AG08396 (cell line): Measurements from ENCODE around the gene C1orf159.

Source experiments
- DNase-seq: peaks from one replicate; pipeline ENCODE4 v3.0.0; 2012; ENCODE audit warnings: low spot score, mixed read lengths

Gene C1orf159

DNA sequence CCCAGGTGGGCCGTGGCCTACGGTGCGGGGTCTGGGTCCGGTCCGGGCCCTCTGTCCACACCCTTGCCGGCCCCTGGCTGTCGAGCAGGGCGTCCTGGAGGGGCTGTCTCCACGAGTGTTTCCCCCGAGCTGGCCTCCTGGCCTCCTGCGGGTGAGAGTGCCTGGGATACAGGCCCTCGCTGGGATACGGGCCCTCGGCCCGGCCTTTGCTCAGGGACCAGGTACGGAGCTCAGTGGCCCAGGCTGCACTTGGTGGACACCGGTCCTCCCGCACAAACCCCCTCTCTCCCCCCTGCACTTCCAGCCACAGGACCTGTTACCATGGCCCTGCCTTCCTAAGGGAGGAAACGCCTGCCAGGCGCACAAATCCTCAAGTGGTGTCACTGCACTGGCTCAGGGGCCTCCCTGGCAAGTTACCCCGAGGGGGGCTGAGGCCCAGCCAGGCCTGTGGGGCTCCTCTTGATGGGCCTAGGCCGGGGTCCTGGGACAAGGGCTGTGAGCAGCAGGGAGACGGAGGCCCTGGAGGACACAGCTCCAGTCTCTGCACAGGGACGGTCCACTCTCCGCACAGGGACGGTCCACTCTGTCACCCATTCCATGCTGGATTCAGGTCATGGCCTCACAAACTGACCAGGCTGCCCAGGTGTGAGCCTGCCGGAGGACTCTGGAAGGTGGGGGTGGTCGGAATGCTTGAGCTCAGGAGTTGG lies 23.6 kb downstream of the C1orf159 start:
- DNase-seq = no peak

DNA sequence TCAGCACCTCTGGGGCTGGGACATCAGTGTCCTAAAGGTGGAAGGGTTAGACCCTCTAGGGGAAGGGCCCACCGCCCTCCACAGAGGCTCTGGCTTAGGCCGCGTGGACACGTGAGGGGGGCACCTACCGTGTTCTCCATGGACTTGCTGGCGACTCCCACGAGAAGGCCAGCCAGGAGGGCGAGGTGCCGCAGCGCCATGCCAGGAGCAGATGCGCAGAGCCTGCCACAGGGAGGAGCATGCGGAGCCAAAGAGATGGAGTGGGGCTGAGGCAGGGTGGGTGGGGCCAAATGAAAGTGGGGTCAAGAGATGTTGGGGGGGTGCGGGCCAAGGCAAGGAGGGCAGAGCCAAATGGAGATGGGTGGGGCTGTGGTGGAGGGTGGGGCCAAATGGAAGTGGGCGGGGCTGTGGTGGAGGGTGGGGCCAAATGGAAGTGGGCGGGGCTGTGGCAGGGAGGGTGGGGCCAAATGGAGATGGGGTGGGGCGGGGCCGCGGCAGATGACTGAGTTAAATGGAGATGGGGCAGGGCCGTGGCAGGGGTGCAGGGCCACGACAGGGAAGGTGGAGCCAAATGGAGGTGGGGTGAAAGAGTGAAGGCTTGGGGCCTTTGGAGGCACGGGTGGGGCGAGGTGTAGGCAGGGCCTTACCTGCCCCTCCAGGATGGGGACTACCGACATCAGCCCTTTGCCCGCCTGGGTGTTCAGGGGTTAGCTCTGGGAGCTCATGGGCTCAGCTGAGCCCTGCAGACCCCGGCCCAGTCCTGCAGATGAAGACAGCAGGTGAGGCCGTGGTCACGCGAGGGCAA lies 24.3 kb downstream of the C1orf159 start:
- DNase-seq = no peak

DNA sequence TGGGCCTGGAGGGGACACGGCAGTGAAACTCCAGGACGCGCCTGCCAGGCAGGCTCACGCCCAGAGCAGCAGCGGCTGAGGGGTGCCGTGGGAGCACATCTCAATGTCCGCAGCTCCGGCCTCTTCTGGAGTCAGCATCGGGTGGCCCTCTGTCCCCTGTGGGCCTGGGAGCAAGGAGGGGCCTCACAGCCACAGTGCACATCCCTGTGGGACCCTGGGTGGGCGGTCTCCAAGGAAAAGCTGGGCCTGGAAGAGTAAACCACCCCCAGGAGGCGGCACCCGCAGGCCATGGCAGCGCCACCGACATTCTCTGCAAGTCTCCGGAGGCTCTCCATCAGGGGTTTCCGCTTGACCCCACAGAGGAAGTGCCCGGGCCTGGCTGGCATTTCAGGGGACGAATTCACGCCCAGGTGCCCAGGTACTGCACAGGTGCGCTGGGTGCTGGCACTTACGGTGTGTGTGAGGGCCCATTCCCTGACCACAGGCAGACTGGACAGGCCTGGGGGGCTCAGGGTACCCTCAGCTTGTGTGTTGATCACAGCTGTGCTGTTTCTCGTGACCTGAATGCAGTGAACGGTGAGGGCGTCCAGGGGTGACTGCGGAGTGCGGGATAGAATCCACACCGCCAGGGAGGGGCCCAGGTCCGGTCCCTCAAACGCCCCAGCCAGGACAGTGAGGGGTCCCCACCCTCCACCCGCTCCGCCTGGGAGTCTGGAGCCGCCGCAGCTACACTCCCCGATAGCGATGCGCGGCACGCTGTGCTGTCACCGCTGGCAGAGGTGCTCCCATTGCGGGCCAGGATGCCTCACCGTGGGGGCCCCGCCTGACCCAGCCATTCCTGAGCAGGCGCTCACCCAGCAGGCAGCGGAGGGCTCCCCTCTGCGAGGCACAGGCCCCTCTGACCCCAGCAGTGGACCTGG lies 25.2 kb downstream of the C1orf159 start:
- no peak for DNase-seq

DNA sequence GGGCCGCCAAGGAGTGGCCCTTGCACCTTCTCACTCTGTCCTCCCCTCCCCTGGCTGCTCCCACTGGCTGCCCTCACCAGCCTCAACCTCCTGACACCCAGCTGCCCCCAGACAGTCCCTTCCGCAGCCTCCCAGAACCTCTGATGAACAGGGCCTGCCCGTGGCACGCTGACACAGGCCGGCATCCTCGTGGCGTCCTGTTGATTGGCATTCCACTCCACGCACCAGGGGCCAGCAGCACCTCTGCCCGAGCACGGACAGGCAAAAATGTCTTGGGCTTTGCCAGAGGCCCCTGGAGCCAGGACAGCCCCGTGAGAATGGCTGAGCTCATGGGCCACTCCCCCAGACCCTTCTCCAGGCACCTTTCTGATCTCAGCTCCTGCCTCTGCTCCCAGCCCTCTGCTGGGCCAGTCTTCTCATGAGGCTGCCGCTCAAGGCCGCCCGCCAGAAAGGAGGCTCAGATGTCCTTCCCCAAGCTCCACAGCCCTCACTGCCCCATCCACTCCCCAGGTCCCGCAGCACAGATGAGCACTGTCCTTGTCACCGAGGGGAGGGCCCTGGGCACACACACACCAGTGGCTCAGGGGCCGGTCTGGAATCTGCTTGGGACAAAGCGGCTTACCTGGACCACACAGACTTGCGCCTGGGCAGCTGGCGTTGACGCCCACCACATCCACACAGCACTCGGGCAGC lies 26.0 kb downstream of the C1orf159 start:
- DNase-seq = no peak

DNA sequence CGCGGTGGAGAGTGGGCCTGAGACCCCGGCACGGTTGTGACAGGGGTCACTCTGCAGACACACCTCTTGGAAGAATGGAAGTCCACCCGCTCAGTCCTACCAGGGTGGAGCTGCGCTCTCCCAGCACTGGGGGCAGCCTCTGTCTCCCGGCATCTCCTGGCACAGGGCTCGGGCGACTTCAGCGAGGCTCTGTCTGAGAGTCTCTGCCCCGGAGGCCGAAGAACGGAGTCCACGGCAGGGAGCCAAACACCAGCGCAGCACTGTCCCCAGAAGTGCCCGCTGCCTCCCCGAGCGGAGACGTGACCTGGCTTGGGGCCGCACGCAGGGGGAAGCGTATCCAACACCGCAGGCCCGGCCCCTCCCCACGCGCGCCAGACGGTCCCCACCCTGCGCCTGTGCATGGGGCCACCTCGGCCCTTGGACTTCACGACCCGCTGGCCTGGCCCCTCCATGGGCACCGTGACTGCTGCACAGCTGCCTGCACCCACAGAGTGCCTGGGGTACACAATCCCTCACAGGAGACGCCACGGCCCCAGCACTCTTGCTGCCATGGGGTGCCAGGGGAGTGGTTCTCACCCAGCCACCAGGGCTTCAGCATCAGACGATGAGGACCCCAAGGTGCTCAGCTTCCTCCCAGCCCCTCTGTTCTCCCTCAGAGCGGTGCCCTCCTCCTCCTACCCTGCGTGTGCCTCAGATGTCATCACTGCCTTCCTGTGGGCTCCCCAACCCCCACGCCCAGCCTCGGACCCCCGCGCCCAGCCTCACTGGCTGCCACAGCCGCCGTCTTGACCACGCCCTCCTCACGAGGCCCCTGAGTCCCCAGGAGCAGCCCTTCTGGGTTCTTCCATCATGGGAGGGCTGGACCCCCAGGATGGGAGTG lies 26.8 kb downstream of the C1orf159 start:
- no peak for DNase-seq

DNA sequence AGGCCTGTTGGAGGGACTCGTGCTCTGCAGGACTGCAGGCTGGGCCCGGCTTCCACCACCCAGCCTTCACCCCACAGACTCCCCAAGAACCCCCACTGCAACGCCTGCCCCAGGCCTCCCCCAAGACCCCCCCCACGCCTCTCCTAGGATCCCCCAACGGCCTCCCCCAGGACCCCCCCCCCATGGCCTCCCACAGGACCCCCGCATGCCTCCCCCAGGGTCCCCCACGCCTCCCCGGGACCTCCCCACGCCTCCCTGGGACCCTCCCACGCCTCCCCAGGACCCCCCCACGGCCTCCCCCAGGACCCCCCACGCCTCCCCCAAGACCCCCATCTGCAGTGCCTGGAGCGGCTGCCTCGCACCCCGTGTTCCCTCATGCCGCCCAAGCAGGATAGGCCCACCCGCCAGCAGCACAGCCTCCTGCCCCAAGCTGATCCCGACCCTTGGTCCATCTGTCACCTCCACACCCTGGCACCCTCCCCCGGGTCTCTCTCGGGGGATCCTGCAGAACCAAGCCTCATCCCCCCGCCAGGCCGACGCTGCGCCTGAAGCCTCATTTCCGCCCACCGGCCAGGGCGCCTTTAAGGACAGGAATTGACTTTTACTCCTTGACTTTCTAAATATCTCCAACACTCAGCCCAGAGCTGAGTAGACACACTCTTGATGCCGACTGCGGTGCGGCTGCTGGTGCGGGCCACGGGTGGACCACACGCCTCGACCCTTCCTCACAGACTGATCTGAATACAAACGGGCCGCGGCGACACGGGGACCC lies 27.7 kb downstream of the C1orf159 start:
- peak; percentile 16 for DNase-seq

DNA sequence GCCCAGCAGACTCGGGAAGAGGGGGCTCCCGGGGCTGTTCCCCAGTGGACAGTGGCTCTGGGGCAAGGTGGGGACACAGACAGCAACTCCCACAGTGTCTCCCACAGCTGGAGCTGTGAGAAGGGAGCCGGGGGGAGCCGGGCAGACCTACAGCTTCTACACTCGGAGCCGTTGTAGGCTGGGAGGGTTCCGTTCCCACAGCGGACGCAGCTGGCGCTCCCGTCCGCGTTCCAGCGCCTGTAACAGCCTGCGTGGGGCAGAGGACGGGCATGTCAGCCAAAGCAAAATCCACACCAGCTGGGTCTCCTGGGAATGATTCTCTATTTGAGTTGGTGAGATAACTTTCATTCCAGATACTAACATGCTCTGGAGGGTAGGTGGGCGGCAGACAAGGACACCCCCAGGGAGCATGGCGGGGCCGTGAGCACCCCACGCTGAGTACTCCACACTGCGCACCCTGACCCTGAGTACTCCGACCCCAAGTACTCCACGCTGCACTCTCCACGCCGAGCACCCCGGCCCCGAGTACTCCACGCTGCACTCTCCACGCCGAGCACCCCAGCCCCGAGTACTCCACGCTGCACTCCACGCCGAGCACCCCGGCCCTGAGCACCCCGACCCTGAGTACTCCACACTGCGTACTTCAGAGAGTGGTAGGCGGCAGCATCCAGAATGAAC lies 28.4 kb downstream of the C1orf159 start:
- DNase-seq = peak; percentile 9

DNA sequence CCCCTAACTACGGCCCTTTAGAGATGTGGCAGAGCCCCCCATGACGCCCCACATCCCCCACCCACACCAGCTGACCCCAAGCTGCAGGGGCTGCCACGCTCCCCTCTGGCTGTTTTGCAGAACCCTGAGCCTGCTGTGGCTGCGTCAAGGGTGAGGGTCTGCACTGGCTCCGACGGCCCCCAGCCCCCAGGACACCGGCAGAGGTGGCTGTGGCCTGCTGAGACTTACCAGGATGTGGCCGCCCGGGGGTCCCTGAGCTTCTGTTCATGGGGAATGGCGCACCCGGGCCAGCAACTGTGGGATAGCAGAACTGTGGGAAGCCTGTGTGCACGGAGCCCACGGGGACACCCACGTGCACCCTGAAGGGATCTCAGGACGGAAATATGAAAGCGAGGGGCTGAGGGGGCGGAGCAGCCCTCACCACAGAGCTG lies 29.0 kb downstream of the C1orf159 start:
- DNase-seq = no peak

DNA sequence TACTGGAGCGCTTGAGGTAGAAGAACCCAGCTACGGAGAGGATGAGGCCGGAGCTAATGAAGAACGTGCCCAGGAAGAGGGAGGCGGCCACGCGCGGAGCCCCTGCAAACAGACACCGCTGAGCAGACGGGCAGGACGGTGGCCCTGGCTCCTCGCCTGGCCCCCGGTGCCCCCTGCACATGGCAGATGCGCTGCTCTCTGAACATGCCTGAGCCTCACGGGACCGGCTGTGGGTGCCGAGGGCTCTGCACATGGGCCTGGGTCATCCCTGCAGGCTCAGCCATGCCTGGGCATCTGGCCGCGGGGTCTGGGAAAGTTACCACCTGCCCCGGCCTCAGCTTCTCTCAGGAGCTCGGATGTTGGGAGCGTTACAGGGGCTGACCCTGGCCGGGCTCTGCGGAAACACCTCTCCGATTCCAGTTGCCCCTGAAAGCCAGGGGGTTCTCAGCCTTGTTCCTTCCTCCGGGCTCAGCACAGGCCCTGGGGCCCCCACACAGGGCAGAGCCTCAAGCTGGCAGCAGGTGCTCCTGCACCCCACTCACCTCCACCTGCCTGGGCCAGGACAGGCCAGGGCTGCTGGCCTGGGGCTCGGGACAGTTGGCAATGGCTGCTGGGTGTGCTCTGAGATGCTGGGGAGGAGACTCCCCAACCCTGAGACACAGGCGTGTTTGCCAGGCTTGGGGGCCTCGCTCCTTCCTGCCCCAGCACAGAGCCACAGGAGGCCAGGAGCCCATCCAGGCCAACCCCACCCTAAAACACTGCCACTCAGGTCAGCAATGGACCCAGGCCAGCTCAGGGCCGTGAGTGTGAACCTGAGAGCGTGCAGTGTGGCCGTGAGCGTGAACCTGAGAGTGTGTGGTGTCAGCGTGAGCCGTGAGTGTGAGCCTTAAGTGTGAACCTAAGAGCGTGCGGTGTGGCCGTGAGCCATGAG lies 29.7 kb downstream of the C1orf159 start:
- DNase-seq = no peak

DNA sequence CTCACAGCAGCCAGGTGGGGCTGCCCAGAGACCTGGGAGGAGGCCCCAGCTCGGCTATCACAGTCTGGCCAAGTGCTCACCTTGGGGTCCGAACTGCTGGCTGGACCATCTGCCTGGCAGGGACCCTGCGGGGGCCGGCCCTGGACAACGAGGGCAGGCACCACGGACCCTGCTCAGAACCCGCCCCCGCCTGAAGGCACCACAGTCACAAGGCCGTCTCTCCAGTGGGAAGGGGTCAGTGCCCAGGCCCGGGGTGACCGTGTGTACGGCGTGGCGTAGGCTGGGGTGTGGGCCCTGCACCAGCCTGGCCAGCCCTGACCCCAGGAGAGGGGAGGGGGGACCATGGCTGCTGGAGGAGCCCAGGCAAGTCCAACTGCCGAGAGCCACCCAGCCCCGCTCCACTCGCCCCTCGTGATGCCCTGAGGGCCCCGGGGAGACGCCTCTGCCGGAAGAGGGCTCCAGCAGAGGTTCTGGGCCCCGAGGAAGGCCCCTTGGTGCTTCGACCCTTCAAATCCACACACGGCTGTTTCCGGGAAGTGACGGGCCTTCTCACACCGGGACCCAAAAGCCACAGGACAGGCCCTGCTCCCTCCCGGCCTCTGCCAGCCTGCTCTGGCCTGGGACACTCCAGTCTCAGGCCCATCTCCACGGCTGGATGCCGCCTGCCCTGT lies 30.6 kb downstream of the C1orf159 start:
- no peak for DNase-seq

DNA sequence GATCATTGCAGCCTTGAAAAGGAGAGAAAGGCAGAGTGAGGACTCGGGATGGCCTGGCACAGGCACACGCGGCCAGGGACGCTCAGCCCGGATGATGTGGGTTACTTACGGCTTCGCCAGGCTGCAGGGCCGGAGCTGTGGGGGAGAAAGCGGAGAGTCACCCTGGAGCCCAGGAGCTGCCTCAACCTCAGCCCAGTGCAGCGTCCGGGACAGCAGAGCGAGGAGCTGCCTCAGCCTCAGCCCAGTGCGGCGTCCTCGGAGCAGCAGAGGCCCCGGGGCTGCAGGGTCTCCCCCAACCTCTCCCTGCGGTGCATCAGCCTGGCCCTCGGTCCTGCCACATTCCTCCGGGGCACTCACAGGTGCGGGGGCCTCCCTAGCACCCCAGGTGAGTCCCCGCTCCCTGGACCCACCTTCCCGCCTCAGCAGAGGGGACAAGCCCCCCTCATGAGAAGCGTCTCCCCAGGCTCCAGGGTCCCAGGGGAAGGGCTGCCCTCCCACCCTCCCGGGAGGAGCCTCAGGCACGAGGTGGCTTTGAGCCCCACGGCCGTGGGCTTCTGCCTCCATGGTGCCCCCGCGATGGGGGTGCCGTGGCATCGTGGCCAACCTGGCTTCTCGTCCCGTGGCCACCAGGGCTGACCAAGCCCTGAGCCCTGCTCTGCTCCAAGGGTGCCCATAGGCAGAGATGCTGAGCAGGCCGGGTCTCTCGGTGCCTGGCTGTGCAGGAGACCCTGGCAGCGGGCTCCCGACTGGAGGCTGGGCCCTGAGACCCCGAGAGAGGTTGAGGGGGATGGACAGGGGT lies 31.3 kb downstream of the C1orf159 start:
- no peak for DNase-seq

DNA sequence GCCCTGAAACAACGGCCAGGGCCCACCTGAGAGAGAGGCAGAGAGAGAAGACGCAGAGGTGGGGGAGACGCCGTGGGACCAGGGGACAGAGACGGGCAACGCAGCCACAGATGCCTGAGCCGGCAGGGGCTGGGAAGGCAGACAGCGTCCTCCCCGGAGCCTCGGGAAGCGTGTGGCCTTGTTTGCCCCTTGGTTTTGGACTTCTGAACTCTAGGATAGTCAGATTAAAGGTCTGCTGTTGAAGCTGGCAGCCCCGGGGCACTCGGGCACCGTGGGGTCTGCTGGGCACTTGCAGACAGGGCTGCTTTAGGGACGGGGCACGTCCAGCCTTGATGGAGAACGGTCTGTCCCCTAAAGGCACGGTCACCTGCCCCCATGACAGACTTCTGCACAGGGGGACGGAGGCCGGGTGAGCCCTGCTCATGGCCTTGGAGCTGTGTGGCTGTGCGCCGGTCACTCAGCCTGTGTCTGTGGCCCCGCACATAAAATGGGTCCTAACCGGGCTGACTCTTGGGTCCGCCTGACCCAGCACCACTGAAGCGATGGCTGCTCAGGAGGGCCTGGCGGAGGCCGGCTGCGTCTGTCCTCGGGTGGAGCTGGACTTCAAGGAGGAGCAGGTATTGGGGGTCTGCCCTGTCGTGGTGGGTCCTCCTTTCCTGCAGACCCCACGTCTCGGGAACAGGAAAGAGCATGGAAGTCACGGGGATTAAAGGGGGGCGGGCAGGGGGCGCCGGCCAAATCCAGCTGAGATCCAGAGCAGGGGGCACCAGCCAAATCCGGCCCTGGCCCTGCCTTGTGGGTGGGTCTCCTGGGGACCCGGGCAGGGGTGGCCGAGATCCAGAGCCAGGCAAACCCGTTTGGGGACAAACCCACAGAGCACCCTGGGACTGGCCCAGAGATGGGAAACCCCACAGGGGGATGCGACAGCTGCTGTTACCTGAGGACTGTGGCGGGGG lies 32.2 kb downstream of the C1orf159 start:
- DNase-seq = no peak

DNA sequence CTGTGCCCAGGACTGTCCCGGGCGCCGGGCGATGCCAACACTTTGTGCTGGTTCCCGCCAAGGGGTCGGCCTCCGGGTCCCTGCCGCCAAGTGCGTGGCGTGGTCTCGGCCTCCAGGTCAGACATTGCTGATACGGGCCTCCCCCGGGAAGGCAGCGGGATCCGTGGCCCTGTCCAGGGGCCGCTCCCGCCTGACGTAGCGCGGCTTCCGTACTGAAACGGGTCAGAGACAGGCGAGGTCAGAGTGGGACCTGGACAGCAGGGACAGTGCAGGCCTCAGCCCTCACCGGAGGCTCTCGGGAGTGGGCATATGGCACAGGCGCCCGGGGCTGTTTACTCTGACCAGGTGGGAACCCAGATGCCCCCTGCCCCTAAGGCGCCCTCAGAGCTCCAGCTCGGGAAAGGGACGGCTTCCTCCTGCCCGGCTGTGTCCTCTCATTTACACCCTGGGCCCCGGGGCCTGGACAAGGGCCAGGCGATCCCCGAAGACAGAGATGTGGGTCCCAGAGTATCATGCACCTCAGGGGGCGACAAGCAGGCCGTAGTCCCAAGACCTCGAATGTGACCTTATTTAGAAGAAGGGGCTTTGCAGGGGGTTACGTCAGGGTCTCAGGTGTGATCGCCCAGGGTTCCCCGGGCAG lies 33.0 kb downstream of the C1orf159 start:
- no peak for DNase-seq

DNA sequence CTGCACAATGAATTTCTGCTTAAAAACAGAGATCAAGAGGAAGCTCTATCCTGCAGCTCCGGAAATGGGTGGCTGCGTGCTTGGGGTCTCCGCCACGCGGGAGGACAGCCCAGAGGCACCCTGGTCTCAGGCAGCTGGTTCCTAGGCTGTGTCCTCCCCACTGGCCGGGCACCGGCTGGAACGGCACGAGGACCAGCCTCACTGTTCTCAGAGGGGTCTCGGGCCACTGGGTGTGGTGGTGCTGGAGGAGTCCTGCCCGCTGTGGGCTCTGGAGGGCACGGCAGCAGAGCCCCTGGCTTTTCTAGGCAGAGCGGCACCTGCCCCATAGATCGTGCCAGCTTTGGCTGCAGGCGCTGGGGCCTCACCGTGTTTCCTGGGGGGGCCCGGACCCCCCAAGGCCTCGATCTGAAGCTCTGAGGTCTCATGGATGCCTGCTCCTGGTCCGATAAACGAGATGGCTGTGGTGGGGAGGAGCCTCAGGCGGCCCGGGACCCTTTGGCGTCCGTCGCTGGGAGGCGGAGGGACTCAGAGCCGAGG lies 33.6 kb downstream of the C1orf159 start:
- DNase-seq = no peak
